NCI-H146 treated with DMSO at 0.1 percent for 48 hours (cell line): ENCODE results near the gene MEGF6.

Experiments
- DNase-seq: peaks from one replicate; lab custom pipeline; 2025; ENCODE audit not compliant: unreplicated experiment; lab: John Stamatoyannopoulos, UW

MEGF6 gene

DNA sequence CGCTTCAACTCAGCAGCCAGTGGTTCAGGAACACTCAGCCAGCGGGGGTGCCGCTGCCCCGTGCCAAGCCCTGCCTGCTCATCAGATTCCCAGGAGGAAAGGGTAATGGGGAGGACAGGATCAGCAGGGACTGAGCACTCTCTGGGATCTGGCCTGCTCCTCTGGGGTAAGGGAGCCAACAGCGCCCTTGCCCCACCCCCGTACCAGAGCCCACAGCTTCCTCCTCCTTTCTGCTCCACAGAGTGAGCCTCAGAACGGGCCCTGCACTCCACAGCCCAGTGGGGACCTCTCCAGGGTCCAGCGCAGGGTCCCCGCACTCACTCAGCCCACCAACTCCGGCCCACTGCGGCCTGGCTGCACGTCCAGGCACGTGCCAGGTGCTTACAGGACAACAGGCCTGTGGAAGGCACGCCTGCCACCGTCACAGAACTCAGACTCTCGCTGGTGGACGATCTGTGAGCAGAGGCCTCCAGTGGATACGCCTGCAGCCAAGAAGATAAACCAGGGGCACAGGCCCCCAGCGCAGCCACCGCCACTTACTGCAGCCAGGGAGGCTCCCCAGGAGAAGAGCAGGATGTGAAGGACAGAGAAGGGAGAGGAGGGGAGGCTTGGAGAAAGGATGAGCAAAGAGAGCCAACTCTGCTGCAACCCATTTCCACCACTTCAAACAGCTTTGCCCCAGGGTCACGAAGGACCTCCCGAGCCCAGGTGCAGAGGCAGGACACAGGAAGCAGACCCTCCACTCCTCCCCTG lies 2.1 kb downstream of the MEGF6 start:
- no peak for DNase-seq

DNA sequence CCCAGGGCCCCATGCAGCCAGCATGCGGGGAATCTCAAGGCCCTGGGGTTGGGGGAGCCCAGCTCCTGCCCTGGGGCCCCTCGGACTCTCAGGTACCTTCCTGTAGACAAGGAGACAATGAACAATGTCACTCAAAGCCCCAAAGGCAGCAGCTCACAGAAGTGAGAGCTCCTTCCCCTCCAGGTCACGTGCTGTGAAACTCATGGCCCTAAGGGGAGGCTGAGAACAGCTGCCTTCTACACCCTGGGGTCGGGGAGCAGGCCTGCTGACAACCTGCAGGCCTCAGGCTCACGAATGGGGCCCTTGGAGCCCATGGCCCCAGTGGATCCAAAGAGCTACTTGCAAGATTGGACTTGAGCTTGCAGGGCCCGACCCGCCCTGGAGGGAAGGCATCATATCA lies 3.2 kb downstream of the MEGF6 start:
- no peak for DNase-seq

DNA sequence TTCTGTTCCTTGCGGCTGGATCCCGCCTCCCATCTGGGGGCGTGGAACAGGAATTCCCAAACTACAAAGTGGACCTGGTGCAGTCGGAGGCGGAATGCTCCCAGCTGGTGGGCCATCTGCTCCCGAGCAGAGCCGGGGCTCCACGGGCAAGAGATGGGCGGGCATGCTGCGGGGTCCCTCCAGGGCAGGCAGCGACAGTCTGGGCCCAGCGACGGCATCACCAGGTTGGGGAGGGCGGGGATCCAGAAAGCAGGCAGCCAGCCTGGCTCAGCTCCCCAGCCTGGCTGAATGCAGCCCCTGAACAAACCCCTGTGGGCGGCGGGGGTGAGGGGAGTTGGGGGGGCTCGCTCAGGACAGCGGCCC lies 3.6 kb downstream of the MEGF6 start:
- no peak for DNase-seq

DNA sequence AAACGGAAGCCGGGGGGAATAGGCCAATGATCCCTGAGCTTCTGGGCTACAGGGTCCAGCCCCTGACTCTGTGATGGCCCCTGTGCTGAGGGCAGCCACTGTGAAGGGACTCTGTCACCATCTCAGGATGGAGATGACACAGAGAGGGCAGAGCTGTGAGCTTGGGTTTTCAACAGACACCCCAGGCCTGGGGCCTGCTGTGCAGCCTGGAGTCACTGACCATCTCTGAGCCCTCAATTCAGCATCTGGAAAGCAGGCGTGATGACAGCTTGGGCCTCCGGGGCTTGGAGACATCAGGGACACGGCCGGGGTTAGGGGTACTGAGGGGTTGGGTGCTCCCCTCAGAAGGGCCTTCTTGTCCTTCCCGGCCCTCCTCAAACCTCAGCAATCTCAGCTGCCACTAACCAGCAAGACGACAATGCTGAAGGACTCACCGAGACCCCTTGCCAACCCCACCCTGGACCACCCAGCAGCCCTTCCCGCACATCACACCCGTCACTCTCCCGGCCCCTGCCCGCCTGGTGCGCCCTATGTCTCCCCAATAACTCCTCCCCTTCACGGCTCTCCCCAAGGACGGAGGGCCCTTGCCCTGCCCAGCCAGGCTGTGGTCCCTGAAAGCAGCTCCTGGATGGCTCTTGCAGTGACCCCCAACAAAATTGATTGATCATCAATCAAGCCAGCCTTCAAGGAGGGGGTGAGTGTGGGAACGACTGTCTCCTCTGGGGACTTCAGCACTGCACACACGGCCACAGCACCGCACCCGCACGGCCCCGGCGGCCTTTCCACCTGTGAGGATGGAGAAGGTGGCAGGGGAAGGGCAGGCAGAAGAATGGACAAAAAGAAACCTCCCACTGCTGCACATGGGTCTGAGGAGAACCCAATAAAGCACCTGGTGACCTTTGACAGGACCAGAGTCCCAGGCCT lies 4.3 kb downstream of the MEGF6 start:
- no peak for DNase-seq

DNA sequence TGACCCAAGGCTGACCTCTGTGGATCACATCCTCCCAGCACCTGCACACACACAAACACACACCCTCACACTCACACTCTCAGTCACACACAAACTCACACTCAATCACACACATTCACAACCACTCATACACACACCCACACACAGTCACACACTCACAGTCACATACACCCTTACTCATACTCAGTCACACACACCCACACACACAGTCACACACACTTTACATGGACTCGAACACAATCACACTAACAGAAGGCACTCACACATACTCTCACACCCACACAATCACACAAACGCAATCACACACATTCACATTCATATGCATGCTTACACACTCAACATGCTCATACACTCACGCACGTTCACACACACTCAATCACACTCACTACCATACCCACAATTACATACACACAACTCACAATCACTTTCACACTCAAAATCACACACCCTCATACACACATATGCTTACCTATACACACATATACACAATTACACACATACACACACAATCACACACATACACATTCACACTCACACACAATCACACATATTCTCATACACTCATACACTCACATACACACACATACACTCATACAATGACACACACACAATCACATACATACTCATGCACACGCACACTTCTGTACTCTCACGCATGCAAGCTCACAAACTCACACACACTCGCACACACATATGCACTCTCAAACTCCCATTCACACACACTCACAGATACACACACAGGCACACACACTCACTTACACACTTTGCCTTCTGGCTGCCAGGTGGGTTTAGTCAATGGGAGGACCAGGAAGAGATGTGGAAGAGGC lies 6.1 kb downstream of the MEGF6 start:
- DNase-seq: no peak

DNA sequence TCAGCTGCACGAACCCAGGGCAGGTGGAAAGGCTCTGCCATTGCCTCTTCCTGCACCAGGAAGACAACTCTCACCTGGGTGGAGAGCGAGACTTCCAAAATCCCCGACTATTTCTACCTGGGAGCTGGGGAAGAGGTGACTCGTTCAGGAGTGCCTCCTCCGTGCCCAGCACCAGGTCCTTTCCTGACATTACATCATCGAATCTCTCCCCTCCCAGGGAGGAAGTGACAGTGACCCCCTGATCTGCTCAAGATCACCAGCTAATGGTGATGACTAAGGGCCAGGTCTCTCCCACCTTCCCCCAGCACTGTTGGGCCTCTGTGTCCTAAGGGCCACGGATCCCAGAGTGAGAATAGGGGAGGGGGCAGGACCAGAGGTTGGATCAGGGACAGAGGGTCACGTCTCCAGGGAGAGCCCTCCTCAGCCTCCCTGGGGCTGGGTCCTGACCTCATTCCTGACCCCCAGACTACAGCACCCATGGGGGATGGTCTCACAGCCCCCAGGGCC lies 6.8 kb downstream of the MEGF6 start:
- DNase-seq: no peak

DNA sequence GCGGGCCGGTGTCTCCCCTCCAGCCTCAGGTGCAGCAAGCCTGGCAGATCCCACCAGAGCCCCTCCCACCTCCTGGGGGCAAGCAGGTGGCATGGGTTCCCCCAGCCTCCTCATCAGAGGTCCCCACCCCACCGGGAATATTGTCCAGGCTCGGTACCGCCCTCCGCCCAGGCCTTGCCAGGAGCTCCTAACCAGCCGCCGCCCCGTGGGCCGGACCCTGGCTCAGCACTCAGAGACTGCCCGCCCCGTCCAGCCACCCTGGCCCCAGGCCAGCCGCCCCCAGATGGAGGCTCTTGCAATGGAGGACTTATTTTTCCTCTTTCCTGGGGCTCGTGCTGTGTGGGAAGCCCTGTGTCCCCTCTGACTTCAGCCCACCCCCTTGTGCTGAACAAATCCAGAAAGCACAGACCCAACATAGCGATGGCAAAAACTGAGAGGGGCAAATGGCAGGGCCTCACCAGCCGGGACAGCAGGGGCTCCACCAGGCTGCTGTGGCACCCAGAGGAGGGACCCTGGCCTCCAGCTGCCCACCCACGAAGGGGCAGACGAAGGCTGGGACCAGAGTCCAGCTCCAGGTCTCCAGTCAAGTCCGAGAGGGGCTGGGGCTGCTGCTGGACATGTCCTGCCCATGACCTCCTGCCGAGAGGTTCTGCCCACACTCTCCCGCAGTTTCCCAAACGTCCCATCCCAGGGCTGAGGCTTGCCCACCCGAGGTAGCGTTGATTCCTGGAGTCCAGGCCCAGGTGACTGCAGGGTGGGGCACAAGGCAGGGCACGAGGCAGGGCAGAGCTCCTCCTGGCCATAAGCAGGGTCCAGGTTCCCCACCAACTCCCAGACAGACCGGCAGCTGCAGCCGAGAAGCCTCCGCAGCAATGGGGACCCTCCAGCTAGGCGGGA lies 7.5 kb downstream of the MEGF6 start:
- DNase-seq: no peak

DNA sequence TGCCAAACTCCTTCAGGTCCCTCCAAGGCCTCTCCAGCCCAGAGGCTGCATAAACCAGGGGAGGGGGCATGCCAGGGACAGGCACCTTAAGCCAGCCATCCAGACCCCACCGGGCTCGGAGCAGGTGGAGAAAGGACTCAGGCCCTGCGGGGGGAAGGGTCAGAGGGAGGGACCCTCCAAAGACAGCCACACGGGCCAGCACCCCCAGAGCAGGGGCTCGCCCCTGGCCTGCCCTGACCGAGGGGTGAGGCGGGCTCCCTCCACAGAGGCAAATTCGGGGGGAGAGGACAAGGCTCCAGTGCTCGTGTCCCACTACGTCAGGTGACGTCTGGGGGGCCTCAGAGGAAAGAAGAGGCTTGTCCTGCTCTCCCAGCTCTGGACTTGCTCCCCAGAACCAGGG lies 8.2 kb downstream of the MEGF6 start:
- no peak for DNase-seq

DNA sequence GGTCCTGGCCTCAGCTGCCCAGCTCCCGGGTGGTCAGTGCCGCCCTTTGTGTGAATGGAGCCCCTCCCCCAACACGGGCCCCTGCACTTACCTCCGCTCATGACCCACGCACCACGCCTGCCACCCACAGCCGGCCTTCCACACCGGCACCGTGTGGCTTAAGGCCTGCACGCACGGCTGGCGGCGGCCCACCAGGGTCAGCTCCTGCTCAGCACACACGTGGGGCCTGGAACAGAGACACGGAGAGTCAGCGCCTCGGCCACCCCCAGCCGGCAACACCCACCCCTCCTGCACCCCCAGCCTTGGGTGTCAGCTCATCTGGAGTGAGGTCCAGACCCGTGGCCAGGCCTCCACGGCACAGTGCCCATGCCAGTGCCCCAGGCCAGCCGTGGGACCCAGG lies 8.9 kb downstream of the MEGF6 start:
- DNase-seq: no peak

DNA sequence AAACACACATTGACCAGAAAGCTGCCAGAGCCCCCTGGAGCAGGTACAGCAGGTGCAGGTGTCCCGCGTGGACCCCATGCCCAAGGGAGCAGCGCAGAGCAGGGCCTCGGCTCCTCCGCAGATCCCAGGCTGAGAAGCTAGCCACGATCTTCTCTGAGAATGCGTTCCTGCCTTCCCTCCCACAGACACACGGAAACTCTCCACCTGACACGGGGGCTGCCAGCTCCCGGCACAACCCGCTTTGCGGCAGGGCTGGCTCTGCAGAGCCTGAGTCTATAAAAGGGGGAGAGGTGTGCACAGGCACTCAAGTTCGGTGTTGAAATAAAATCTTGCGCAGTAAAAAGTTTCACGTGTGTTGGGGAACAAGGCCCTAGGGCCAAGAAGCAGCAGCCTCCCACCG lies 9.6 kb downstream of the MEGF6 start:
- DNase-seq: no peak

DNA sequence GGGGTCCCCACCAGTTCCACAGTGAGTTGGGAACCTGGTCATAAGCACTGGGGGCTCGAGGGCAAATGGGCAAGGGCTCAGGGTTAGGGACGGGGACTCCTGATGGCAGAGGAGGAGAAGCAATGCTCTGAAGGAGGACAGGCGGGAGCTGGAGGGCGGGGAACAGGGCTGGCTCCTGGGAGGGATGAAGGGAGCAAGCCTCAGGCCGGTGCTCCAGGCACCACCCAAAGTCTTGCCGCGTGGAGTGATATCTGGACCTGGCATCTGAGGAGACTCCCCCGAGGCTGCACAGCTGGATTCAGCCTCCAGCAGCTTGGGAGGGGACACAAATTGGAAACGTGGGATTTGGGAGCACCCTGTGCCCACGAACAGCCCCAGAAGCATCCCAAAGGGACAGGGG lies 11.0 kb downstream of the MEGF6 start:
- no peak for DNase-seq

DNA sequence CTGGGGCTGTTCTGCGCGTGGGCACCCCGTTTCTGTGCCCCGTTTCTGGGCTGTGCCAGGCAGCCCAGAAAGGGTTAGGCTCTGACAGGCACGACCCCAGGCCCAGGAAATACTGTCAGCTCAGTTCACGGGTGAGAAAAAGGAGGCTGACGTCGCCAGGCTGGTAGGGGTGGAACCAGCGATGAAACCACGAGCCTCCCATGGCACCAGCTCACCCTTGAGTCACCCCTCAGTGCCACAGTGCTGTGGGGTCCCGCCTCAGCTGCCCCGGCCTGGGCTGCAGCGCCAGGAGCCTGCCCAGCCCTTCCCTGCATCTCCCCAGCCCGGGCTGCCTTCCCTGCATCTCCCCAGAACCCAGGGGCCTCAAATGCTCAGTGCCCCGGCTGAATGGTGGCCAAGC lies 11.5 kb downstream of the MEGF6 start:
- DNase-seq: no peak

DNA sequence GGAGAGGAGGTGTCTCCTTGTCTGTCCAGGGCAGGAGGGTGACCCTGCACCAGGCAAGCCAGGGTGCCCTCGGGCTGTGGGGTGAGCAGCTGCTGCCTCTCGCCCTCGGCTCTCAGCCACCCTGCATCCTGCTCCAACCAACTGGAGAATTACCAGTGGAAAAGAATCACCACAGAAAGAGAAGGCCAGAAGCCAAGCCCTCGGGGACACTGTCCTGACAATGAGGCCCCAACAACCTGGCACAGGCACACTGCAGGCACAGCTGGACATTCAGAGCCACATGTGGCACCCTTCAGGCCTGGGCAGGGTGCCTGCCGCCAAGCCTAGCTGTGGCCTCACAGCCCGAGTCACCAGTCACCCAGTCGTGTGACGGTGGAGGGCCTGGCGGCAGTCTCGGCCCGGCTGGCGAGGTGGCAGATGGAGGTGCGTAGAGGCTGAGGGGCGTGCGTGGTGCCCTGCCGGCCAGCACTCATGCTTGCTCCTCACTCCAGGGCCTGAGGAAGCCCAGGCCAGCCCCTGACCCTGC lies 12.0 kb downstream of the MEGF6 start:
- no peak for DNase-seq

DNA sequence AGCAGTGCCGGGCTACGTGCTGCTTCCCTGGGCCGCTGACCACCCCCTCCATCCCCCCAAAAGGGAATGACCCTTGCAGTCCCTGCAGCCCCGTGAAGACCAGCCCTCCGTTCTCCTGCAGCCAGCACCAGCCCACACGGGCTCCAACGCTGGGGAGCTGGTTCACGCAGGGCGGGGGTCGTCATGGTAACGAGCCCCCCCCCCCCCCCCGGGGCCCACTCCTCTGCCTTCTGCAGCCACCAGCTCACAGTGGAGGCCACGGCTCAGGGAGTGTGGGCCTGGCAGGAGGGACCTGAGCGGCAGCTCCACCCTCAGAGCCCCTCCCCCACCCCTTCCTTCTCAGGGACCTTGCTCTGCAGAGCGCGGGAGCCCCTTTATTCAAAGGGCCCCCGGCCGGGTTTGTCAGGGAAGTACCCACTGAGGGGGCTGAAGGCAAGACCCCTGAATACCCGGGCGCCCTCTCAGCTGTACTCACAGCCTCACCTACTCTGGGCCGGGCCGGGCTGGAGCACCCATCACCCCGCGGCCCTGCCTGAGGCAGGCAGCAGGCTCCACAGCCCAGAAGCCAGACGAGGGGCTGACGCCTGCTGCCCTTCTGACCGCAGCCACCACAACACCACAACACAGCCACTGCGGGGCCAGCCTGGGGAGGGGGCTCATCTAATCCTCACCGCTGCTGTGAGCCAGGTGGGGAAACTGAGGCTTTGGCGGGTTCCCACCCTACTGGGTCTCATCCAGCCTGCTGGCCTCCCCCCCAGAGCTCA lies 12.6 kb downstream of the MEGF6 start:
- no peak for DNase-seq

DNA sequence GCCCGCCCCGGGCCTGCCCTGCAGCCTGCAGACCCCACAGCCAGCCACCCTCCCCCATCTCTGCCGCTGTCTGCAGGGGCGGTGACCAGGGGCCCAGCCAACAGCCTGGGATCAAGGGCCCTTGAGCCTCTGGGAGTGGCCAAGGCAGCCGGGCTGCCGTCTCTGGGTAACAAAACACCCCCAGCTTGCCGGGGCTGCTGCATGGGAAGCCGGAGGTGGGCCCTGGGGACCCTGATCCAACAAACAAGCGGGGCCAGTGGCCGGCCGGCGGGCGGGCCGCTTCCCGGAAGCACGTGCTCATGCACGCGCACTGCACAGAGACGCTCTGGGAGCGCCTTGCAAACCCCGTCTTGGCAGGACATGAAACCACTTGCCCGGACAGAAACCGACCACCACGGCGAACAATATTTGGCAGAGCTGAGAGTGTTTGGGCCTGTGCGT lies 13.2 kb downstream of the MEGF6 start:
- no peak for DNase-seq

DNA sequence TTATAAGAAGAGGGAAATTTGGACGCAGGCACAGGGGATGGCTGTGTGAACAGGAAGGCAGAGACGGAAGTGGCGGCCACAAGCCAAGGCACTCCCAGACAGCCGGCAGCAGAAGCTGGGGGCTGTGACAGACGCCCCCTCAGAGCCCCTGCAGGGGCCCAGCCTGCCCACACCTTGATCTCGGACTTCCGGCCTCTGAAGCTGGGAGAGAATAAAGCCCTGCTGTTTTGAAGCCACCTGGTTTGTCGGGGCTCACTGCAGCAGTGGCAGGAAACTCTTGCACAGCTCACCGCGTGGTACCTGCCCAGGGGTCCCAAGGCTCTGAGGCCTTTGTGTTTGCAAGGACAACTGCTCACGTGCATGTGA lies 13.7 kb downstream of the MEGF6 start:
- DNase-seq: no peak

DNA sequence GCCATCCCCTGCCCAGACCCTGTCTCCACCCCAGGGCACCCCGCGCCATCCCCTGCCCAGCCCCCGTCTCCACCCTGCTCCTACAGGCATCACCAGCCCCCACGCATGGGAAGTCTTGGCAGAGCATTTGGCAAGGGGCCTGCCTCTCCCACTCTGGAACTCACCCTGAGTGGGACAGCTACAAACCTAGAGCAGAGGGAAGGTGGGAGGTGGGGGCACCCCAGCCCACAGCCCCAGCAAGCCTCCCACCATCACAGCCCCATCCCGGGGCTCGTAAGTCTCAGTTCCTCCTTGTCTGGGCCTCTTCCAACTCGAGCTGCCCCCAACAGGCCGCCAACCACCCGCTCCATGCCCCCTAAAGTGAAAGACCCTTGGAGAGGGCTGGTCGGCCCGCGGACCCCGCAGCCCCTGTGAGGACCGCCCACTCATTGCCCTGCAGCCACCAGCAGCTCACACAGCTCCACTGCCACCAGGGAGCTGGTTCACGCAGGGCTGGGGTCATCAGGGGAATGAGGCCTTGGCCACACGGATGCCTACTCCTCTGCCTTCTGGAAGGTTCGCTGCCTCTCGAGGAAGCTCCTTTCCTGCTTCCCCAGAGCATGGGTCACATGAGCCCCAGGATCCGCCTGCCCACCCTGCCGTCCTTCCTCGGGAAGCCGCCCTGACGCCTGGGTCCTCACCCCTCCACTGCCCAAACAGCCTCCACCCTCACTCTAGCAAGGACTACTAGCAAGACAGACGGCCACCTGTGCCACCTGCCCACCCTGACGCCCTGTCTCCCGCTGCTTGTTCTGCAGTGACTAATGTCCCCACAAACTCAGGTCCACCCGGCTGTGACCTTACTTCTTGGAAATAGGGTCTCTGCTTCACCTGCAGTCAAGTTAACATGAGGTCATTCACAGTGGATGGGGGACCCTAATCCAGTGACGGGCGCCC lies 14.4 kb downstream of the MEGF6 start:
- DNase-seq: no peak

DNA sequence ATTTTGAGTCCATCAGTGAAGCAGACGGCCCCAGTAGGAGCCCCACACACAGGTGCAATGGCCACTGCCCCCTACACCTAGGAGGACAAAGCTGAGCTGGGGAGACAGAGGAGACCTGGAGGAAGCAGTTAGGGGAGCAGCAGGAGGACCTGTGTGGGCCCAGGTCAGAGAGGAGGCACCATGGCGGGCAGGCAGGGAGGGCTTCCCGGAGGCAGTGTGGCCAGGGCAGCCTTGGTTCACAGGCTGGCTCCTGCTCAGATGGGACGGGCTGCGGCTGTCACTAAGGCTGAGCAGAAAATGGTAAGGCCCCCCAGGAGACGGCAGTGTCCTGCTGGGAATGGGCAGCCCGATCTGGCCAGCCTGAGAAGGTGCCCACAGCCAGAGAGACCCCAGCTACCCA lies 15.4 kb downstream of the MEGF6 start:
- DNase-seq: no peak
